ENCODE results near the gene CCDC90B.

The CCDC90B gene, protein sequence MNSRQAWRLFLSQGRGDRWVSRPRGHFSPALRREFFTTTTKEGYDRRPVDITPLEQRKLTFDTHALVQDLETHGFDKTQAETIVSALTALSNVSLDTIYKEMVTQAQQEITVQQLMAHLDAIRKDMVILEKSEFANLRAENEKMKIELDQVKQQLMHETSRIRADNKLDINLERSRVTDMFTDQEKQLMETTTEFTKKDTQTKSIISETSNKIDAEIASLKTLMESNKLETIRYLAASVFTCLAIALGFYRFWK

DNA sequence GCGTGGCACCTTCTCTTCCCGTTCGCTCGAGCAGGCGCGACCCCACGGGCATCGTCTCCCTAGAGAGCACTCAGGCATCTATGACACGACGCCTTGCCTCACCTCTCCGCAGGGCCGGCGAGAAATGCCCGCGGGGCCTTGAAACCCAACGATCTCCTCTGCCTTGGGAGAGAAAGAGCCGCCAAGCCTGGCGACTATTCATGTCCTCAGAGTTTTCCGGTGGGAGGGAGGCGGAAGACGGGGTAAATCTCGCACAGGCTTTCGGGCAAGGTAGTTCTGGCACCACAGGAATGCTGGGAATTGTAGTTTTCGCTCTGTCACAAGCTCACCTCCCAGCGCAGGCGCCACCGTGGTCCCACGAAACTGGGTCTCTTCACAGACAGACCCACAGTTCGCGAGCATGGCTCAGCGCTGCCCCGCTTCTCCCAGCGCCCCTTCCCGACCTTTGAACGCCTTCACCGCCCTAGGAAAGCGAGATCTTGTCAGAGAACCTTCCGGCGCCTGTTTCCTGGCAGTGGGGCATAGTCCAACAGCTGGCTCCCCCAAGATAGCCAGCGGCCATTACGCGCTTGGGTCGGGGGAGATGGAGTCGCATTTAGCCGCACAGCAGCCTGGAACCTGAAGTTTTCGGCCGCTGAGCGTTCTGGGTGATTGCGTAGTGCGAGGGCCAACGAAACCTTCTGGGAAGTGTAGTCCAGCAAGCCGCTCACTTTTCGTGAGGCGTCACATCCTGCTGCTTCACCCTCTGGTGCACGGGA lies at the start of gene CCDC90B:
TSS of gene CCDC90B (minus strand) at position 597 of the 758 bp plus-strand sequence. CDS start at position 202, 395 bp downstream.
- peak; percentile 99 for DNase-seq (ENCODE audit: low read depth)
- peak within 1 kb of the TSS; percentile 97 for H3K4me3 ChIP-seq (replicated peaks; ENCODE audit: low read depth, low read length)
- TF ChIP-seq, protein P1, sequence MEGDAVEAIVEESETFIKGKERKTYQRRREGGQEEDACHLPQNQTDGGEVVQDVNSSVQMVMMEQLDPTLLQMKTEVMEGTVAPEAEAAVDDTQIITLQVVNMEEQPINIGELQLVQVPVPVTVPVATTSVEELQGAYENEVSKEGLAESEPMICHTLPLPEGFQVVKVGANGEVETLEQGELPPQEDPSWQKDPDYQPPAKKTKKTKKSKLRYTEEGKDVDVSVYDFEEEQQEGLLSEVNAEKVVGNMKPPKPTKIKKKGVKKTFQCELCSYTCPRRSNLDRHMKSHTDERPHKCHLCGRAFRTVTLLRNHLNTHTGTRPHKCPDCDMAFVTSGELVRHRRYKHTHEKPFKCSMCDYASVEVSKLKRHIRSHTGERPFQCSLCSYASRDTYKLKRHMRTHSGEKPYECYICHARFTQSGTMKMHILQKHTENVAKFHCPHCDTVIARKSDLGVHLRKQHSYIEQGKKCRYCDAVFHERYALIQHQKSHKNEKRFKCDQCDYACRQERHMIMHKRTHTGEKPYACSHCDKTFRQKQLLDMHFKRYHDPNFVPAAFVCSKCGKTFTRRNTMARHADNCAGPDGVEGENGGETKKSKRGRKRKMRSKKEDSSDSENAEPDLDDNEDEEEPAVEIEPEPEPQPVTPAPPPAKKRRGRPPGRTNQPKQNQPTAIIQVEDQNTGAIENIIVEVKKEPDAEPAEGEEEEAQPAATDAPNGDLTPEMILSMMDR (IDR thresholded peaks at IDR 0.05; ENCODE audit: low read length, missing control alignments), result peak; percentile 3

DNA sequence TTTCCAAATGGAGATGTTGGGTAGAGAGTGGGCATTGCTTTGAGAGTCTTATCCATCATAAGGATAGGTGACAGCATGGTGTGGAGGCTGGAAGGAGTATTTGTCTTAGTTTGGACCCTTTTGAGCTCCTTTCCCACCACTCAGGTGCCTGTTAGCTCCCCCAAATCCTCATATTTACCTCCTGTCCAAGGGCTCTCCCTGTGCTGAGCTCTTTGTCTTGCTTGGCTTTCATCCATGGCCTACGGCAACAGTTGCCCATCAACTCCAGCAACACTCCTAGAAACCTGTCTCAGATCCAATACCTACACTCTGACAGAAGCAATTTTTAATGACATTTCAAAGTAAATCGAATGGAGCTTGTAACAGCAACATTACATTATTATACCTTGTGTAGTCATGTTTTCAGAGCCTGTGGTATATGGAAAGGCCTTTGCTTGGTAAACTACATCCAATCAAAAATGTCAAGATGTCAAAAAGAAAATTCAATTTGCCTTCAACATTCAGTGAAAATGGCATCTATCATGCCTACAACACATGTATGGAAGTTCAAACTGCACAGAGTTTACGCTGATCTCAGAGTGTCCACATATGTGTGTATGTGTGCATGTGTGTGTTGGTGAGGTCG lies 49.4 kb upstream of the CCDC90B start:
- DNase-seq (ENCODE audit: low read depth), result no peak
- H3K4me3 ChIP-seq (replicated peaks; ENCODE audit: low read depth, low read length), result no peak overlapping the region
- TF ChIP-seq, protein P1 (IDR thresholded peaks at IDR 0.05; ENCODE audit: low read length, missing control alignments), result no peak

DNA sequence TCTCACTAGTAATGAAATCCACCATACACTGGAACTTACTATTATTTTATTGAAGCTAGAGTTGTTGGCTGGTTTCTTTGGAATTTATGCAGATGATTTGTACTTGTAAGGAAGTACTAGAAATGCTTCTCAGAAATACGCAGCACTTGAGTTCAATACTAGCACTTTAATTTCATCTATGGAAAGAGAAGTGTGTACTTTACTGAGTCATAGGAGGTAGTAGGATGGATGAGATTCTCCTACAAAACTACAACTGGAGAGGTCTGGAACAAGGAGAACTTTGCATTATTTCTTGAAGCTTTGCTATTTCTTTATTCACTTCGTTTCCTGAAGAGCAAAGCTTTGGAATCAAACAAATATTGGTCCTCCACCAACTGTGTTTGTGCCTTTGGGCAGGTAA lies 44.1 kb upstream of the CCDC90B start:
- H3K4me3 ChIP-seq (replicated peaks; ENCODE audit: low read depth, low read length), result no peak overlapping the region
- no peak for DNase-seq (ENCODE audit: low read depth)
- TF ChIP-seq, protein P1 (IDR thresholded peaks at IDR 0.05; ENCODE audit: low read length, missing control alignments), result no peak

DNA sequence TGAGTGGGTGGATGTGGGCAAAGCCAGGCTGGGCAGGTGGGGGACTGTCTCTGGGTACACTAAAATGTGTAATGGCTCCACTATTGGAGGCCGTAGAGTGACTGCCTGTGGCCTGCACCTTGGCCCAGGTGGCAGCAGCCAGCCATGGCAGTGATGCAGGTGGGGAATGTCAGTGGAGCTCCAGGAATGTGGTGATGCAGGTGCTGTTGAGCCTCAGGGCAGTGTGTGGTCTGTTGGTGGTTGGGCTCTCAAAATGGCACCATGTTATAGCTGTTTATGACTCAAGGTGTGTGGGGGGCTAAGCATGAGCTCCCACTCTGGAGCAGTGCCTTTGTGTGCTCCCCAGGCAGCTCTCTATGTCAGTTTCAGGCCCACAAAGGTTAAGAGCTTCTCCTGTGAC lies 40.2 kb upstream of the CCDC90B start:
- TF ChIP-seq, protein P1 (IDR thresholded peaks at IDR 0.05; ENCODE audit: low read length, missing control alignments), result no peak
- DNase-seq (ENCODE audit: low read depth), result no peak
- no peak overlapping the region for H3K4me3 ChIP-seq (replicated peaks; ENCODE audit: low read depth, low read length)

DNA sequence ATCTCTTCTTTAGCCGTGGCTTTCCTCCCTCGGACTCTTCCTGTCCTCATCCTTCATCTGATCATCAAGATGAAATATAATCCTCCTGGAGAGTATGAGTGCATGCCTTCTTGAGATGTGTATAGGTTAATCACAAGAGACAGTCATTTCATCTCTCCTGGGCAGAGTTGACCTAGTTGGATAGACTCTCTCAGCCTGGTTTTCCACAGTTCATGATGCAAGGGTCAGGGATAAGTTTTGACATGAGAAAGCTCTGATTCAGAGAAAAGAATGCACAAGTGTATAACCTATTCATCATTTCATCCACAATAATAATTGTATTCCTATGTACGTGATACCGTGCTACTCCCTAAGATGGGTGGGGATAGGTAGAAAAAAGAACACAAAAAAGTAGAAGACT lies 33.2 kb upstream of the CCDC90B start:
- H3K4me3 ChIP-seq (replicated peaks; ENCODE audit: low read depth, low read length), result no peak overlapping the region
- TF ChIP-seq, protein P1 (IDR thresholded peaks at IDR 0.05; ENCODE audit: low read length, missing control alignments), result no peak
- no peak for DNase-seq (ENCODE audit: low read depth)

DNA sequence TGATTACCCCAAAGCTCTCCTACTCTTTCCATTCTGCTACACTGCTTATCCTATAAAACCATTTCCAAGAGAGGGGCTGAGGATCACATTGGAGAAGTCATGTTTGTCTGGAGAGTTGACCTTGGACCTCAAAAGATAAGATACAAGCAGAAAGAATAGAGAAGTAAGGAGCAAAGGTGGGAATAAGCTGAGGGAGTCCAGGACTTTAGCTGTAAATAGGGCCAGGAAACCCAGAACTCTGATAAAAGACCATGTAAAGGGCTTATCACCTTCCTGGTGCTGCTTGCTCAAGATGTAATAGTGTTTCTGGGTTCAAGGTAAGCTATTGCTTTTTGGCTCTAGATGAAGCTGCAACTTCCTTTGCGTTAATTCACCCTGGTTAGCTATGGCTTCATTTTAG lies 32.8 kb upstream of the CCDC90B start:
- no peak overlapping the region for H3K4me3 ChIP-seq (replicated peaks; ENCODE audit: low read depth, low read length)
- no peak for DNase-seq (ENCODE audit: low read depth)
- TF ChIP-seq, protein P1 (IDR thresholded peaks at IDR 0.05; ENCODE audit: low read length, missing control alignments), result no peak

All from fibroblast of pulmonary artery (primary cell).